HG02884 (cell line): ENCODE data around the gene SIDT1.

Source experiments
- ATAC-seq: cut with Tn5 transposase; IDR thresholded peaks from one replicate; pipeline ENCODE4 v1.9.1; 2021; ENCODE audit warnings: mild to moderate bottlenecking, moderate library complexity; ENCODE audit not compliant: unreplicated experiment

Gene SIDT1

DNA sequence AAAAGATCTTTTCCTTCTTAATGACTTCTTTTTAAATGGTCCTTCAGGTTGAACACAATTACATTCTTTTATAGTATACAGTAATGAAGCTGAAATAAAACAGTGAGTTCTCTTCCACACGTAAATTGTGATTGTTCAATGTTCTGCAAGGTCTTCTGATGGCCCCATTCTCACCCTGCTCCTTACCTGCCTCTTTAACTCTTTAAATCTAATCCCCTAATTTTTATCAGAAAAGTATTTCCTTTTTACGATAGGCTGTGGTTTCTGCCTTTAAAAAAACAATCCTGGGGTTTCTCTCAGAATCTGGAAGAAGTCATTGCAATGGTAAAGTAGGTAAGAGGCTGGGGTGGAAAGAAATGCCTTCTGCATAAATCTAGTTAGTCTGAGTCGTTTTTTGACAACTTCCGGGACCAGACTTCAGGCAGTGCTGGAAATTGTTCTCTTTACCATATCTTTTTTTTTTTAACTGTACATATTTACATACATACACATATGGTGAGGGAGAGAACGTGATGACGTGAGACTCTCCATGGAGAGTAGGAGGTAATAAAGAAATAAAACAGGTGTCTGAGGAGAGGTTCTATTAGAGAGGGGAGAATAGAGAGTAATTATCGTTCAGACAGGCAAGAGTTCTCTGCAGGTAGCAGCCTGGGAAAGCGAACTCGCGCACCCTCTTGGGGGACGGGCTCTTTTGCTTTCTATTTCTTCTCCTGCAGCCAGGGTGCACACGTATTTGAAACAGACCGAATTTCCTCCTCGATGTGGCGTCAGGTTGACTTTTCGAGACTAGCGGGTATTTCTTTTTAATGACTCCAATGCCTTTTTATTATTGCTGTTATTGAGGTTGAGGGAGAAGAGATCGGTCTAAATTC, at the start of gene SIDT1:
TSS of gene SIDT1 (plus strand) at position 730 of the 872 bp plus-strand sequence. CDS start 467 bp downstream, outside the sequence.
- peak; percentile 64 for ATAC-seq

GRCh38 chr3:113485161-113485609, 47.2 kb upstream of the SIDT1 start:
- ATAC-seq = no peak

DNA sequence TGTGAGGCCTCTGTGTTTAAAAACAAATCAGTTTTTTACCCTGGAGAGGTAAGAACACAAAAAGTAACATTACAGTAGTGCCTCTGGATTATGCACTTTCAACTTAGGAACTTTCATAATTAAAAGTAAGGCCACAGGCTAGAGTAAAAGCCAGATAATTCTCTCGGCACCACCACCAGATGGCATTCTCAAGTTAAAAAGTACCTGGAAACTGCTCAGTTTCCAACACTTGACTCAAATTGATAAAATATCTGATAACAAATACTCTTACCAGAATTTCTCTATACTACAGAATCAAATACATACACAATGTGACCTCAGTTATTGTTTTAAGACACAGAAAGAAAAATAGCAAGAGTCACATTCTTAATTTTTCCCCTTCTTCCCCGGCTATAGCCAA, 37.3 kb upstream of the SIDT1 start:
- ATAC-seq = no peak

DNA sequence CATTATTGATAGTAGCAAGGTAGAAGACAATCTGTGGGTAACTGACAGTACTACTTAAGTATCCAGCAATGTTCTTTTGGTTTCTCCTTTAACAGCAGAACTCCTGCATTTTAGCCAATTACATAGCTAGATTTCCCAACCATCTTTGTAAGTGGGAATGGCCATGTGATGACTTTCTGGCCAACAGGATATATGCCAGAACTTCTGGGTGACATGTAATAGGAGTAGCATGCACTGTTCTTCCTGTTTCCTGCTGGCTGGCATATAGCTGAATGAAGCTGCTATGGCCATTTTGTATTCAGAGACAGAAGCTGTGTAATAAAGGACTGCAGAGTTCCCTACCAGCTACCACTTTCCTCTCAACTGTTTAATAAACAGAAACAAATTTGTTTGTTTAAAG, 35.4 kb upstream of the SIDT1 start:
- no peak for ATAC-seq

DNA sequence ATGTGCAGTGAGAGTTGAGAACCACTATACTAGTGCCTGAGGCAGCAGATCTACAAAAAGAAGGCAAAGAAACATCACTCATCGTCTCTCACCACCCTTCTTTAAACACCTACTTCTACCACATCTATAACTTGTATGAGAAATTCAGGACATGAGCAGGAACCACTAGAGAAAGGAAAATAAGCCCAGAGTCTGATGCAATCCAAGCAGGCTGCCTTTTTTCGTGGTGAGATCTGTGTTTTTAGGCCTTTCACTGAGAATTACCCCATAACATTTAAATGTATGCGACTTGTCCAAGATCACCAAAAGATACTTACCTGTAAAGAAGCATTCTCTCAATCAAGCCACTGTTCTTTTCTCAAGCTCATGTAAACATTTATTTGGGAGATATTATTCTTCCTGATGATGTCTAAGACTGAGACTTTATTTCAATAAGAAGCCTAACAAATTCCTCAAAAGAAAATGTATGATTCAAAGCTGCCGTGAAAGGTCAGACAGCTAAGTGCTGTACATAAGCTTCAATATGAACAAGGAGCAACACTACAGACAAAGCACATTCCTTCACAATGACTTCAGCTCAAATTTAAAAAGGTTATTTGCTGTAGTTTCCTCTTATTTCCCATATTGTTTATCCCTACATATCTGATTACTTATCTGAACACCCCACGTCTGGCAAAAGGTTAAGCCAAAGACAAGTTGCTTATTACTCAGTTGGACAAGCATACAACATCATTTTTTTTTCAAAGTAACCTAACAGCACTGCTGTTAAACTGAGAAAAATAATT, 33.9 kb upstream of the SIDT1 start:
- no peak for ATAC-seq

DNA sequence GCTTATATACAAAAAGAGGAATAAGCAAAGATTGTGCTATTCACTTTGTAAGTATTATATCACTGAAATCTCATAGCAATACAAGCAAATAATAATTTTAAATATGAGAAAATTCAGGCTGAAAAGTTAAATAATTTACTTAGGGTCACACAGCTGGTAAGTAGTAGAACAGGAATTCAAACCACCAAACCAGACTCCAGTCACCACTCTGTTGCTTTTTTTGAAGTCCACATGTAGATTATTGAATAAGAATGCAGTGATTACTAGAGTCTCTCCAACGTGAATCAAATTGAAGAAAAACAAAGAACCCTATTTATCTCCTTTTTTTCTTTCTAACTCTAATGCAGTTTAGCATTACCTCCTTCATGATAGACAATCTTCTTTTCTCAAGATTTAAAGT, 33.3 kb upstream of the SIDT1 start:
- no peak for ATAC-seq

DNA sequence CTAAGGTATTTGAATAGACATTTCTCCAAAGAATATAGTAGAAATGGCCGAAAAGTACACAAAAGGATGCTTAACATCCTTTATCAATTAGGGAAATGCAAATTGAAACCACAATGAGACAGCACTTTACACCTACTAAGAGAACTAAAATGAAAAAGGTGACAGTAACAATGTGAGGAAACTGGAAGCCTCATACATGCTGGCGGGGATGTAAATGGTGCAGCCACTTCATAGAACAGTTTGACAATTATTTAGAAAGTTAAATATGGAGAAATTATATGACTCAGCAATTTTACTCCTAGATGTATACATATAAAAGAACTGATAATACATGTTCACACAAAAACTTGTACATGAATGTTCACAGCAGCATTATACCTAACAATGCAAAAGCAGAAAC, 30.8 kb upstream of the SIDT1 start:
- ATAC-seq = no peak

GRCh38 chr3:113505867-113506266, 26.5 kb upstream of the SIDT1 start:
- no peak for ATAC-seq

DNA sequence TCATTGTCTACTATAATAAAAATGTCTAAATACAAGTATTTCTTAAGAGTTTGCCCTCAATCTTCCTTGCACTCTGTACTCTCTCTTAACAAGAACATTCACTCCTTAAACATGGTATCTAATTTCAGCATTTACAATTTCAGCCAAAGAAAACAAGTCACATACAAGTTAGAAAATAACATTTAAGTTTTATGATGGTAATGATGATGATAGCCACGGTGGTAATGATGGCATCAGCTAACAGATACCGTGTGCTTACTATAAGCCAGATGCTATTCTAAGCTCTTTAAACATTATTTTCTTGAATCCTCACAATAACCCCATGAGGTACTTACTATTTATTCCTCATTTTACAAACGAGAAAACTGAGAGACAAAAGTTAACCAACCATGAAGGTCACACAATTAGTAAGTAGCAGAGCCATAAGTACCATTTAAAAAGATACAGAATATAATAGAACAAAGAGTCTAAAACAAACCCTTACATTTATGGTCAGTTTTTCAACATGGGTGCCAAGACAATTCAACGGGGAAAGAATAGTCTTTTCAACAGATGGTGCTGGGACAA, 24.8 kb upstream of the SIDT1 start:
- ATAC-seq = no peak

DNA sequence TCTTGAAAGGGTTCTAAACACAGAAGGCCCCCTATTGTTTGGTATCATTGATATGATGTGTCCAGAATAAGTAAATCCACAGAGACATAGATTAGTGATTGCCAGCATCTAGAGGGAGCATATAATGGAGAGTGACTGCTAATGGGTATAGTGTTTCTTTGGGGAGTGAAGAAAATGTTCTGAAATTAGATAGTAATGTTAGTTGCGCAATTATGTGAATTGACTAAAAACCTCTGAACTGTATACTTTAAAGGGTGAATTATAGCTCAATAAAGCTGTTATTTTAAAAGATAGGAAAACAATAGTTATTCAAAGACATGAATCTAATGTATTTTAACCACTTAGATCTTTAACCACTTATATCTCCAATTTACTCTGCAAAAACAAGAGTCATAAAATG, 23.4 kb upstream of the SIDT1 start:
- no peak for ATAC-seq

GRCh38 chr3:113514265-113514769, 18.0 kb upstream of the SIDT1 start:
- ATAC-seq = no peak

DNA sequence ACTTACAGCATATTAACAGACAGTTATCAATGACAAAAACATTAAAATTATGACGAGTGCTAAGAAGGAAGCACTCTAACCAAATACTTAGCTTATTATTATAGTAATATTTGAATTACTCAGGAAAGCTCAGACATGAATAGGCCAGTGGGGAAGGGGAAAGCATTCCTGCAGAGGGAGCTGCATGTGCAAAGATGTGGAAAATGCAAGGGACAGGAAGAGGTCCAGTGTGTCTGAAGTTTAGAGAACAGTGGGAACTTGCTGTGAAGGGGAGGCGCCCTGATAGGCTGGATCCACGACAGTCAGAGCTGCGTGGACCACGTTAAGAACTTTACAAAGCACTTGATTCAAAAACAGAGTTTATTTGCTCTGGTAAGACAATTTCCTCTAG, 16.2 kb upstream of the SIDT1 start:
- ATAC-seq = no peak

DNA sequence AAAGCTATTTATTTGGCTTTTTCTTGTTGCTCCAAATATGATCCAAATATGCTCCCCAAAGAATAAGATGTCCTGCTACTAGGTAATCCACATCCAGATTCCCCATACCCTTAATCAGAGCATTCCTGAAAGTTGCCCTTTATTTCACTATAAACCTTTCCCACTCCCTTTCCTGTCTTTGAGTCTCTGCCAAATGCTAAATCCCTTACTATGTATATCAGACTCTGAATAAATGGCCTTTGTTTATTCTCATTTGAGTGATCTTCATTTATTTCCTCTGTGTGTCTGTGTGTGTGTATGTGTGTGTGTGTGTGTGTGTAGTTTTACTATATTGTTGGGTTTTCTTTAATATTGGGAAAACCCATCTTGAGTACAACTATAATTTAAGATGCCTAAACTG, 10.4 kb upstream of the SIDT1 start:
- no peak for ATAC-seq

- ATAC-seq = no peak
These were observed 9.1 kb upstream of the SIDT1 start for GRCh38 chr3:113523241-113523640.

DNA sequence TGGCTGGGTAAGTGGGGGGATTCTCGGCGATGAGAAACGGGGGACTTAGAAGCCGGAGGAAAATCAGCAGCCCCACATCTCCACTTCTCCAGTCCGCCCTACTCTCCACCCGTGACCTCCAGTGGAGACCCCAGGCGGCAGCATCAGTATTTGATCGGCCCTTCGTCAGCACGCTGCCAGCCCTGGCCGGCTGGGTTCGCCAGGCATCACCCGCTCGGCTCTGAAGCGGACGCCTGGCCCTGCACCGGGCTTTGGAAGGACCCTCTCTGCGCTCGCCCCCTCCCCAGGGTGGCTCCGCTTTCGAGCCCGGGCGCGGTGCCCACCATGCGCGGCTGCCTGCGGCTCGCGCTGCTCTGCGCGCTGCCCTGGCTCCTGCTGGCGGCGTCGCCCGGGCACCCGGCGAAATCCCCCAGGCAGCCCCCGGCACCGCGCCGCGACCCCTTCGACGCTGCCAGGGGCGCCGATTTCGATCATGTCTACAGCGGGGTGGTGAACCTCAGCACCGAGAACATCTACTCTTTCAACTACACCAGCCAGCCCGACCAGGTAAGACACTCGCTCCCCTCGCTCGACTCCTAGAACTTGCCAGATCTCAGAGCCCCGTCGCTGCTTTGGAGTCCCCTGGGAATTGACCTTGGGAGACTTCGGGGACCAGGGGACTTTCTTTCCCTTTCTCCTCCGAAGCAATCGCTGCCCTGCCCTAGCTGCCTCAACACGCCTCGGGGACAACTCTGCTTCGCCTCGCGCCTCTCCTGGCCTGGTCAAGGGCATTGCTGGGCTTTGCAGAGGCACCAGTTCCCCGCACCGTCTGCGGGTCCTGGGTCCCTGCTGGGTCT, 561 bp downstream of the SIDT1 start:
- no peak for ATAC-seq

- ATAC-seq = no peak
These were observed 1.2 kb downstream of the SIDT1 start for GRCh38 chr3:113533534-113533892.

DNA sequence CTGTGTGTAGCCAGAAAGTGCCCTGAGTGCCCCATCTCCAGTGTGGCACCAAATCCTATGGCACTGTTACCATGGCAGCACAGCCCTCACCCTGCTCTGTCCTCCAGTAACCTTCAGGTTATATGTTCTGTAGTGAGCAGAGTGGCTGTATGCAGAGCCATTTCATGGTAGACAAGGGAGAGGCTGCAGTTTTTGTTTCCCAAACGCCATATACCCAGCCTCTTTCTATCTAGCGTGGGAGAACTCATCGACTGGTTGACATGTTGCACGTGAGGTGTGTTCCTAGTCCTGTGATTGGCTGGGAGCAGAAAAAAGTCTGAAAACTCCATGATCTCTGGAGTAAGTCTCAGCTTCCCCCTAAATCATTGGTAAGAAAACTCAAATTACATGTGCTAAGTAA, 2.0 kb downstream of the SIDT1 start:
- no peak for ATAC-seq

DNA sequence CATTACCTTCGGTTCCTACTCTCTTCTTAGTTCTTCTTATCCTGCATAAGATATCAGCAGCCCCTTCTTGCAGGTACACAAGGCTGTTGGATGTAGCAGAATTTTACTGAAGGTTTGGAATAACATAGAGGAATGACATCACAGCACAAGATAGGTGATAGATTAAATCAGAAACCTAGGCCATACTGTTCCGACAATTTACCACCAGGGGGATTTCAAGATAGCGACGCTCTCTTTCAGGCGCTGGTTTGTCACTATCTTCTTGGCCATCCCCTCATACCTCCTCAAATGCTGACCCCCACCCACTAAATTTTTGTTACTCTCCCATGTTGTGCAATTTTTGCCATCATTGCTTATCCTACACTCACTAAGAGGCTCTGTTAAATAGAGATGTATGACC, 3.5 kb downstream of the SIDT1 start:
- ATAC-seq = no peak

DNA sequence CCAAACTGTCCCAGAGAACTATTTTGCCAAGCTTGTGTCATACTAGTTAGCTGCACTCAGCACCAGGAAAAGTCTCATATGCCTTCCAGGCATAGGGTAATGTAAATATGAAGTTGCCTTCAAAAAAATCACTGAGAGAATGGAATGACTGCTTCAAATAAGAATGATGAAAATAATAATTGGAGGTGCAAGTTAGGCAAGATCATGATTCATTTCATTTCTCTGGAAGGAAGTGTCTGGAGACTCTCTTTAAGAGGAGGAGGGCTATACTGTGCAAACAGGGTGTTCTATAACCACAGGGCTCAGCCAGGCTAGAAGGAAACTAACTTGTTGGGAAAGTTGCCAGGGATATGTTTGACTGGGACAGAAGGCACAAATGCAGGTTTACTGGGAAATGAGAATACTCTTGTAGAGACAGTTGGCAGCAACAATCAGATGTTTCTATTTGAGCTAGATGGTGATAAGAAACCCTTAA, 4.3 kb downstream of the SIDT1 start:
- no peak for ATAC-seq

DNA sequence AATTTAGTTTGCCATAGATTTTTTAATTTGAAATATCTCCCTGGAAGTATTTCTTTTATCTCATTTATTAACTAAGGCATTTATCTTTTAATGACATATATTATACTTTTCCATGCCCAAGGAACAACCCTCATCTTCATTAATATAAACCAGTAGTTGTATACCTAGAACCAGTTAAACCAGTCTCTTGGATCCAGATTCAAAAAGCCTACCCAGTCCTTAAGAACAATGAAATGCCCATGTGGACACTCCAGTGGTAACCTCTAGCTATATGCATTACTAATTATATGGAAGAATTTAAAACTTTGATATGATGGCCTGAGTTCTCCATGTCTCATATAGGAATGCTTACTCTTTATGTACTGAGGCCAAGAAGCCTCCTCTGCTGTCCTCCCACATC, 4.8 kb downstream of the SIDT1 start:
- no peak for ATAC-seq

DNA sequence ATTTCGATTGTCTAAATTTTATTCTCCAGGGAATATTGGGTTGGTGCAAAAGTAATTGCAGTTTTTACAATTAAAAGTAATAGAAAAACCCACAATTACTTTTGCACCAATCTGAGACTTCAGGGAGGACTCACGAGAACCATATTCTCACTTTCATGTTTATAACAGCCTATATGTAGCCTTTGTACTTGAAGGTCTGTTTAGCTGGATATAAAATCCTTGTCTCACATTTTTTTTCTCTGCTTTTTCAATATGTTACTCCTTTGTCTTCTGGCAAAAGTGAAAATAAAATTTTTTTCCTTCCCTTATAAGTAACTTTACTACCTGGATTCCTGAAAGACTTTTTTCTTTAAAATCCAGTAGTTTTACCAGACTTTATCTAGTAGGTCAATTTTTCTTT, 9.2 kb downstream of the SIDT1 start:
- ATAC-seq = no peak
